RCC 7860 (cell line): ENCODE data around the gene GID8.

ENCODE experiments used
- DNase-seq: peaks from one replicate; pipeline ENCODE4 v3.0.0-alpha.2; 2015; ENCODE audit warnings: low spot score
- FAIRE-seq: peaks from 2 replicates; lab custom pipeline; 2012; peaks lifted over from hg19 to GRCh38; lab: Jason Lieb, UNC

Gene GID8

DNA sequence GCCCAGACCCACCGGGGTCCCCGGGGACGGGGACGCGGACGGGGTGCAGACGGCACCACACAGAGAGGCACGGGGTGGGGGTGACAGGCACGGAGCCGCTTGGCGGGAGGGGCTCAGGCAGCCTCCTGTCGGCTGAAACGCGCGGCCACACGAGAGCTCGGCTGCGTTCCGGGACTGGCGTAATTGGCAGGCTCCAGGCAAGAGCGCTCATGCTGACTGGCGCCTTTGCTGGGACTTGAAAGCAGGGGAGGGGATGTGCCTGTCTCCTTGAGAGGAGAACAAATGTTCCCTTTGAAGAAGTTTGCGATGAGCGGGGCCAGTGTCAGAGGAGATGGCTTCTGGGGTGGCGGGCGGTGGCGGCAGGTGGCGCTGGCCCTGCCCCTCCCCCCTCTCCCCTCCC, 43.0 kb downstream of the GID8 start:
- FAIRE-seq (no peak), DNase-seq (no peak)

DNA sequence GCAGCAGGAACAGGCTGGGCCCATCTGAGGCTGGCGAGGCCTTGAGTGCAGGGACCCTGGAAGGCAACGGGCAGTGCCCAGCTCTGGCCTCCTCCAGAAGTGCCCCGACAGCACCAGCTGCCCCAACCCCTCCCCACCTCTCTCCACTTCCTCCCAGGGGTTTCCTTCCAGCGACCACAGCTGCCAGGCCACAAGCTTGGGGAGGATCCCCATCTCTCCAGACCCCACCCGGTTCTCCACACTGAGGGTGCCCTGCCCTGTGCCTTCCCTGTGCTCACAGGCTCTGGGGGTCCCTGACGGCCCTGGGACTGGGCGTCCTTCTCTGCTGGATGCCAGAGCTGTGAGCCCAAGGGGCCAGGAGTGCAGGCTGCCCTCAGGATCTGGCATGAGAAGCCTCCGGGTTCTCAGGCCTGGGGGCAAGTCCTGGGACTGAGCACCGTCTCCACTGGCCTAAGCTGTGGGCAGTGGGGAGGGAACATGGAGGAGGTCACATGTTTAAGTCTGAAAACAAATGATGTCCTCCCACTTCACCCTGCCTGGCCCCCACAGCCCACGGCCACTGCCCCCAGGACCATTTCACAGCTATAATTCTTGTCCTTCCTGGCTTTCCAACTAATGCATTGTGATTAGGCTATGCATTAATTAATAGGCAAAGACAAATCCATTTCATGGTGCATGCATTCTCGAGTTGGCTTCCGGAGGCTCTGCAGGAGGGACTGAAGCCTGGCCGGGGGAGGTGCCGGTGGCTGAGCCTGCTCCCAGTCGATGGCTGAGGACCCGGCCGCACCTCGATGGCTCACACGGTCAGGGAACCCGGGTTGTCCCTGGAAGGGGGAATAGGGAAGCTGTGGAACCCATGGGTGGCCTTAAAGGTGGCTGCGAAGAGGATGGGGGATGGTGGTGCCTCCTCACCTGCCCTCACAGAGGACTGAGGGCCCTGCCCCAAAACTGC, 44.5 kb downstream of the GID8 start:
- FAIRE-seq, result no peak
- no peak for DNase-seq

GRCh38 chr20:62983210-62983609, 45.3 kb downstream of the GID8 start:
- FAIRE-seq (no peak), DNase-seq (no peak)

GRCh38 chr20:62984666-62985443, 46.9 kb downstream of the GID8 start:
- FAIRE-seq (no peak), DNase-seq (no peak)

- DNase-seq (no peak), FAIRE-seq (no peak)
These were observed 47.5 kb downstream of the GID8 start for GRCh38 chr20:62985444-62985778.

- no peak for FAIRE-seq
- DNase-seq, result no peak
These were observed 48.4 kb downstream of the GID8 start for GRCh38 chr20:62986257-62986800.

GRCh38 chr20:62987114-62987513, 49.2 kb downstream of the GID8 start:
- FAIRE-seq (no peak), DNase-seq (no peak)

DNA sequence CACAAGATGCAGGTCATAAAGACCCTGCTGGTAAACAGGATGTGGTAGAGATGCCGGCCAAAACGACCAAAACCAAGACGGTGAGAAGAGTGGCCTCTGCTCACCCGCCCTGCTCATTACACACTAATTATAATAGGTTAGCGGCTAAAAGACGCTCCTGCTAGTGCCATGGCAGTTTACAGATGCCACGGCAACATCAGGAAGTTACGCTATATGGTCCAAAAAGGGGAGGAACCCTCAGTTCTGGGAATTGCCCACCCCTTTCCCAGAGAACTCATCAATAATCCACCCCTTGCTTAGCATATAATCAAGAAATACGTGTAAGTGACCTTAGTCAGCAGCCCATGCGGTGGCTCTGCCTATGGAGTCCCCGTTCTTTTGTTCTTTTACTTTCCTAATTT, 51.3 kb downstream of the GID8 start:
- FAIRE-seq (no peak), DNase-seq (no peak)

GRCh38 chr20:62990306-62990825, 52.4 kb downstream of the GID8 start:
- FAIRE-seq (no peak), DNase-seq (no peak)

DNA sequence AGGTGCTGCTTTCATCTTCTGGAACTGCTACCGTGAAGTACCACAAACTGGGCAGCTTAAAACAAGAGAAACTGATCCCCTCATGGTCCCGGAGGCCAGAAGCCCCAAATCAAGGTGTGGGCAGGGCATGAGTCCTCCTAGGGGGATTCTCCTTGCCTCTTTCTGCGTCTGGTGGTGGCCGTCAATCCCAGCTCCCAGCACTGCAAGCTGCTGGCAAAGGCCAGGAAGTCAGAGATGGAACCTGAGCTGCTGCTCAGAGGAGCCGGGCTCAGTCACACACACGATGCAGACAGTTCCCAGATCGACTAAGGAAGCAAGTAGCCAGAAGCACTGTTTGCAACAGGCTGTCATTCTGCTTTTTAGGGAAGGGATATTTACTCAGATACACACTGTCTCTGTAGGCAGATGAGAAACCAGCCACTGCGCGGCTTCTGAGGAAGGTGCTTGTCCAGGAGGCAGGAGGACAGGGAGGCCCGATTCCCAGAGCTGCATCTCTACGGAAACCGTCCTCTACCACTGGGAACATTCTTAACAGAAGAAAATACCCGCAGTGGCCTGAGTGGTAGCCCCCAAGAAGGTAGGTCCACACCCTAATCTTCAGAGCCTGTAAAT, 53.4 kb downstream of the GID8 start:
- no peak for FAIRE-seq
- no peak for DNase-seq

DNA sequence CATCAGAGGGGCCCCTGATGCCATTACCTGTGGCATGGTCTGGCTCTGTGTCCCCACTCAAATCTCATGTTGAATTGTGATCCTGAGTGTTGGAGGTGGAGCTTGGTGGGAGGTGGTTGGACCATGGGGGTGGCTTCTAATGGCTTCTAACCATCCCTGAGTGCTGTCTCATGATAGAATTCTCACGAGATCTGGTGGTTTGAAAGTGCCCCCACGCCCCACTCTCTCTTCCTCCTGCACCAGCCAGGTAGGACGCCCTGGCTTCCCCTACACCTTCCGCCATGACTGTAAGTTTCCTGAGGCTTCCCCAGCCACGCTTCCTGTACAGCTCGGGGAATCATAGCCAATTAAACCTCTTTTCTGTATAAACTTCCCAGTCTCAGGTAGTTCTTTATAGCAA, 53.9 kb downstream of the GID8 start:
- no peak for DNase-seq

GRCh38 chr20:62993856-62994494, 56.0 kb downstream of the GID8 start:
- no peak for FAIRE-seq
- no peak for DNase-seq

More for the DNA sequence above, 53.9 kb downstream of the GID8 start:
- no peak for FAIRE-seq

- DNase-seq, result no peak
These were observed 56.9 kb downstream of the GID8 start for GRCh38 chr20:62994869-62995281.

GRCh38 chr20:62995481-62995880, 57.5 kb downstream of the GID8 start:
- DNase-seq (no peak), FAIRE-seq (no peak)

More at GRCh38 chr20:62994869-62995281, 56.9 kb downstream of the GID8 start:
- FAIRE-seq, result no peak

GRCh38 chr20:62995898-62996595, 58.1 kb downstream of the GID8 start:
- no peak for DNase-seq
- no peak for FAIRE-seq

GRCh38 chr20:62996596-62996982, 58.6 kb downstream of the GID8 start:
- FAIRE-seq, result no peak

GRCh38 chr20:62997417-62998035, 59.6 kb downstream of the GID8 start:
- no peak for DNase-seq
- no peak for FAIRE-seq

More at GRCh38 chr20:62996596-62996982, 58.6 kb downstream of the GID8 start:
- DNase-seq, result no peak
